ENCODE results near the gene RASGRP1.
A peak's percentile ranks its signal among the peaks of the same experiment; 100 is the strongest.

RASGRP1 gene

DNA sequence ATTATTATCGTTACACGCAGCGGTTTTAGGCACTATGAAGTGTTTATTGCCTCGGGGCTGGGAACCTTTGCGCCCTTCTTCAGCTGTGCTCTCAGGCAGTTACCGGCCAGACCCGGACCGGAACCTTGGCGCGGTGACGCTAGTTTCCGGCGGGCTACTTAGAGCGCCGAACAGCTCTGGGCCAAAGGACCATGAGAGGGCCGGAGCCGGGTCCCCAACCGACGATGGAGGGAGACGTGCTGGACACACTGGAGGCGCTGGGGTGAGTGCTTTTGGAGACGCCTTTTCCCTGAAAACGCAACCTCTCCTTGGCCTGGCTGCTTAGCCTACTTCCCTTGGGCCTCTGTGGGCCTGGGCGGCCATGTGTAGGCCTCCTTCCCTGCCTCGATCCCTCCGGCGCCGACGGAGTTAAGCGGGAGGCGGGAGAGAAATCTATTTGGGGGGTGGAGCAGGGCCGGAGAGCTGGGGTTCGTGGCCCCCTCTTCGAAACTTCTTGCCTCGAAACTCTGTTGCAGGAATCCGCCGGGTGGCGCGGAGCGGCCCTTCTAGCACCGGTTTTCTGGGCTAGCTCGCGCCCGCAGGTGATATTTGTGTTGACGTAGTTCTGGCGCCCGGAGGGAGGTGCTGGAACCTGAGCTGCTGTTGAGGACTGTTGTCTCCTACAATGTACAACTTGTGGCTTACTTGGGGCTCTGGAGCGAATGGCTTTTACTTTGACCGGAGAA is 110.5 kb downstream of the RASGRP1 start, which contains the start of gene FAM98B:
FAM98B (plus strand) TSS at position 157 of the 725 bp plus-strand sequence; CDS start at position 192, 35 bp downstream.
- peak; percentile 87 to 92 (median 91) for DNase-seq

DNA sequence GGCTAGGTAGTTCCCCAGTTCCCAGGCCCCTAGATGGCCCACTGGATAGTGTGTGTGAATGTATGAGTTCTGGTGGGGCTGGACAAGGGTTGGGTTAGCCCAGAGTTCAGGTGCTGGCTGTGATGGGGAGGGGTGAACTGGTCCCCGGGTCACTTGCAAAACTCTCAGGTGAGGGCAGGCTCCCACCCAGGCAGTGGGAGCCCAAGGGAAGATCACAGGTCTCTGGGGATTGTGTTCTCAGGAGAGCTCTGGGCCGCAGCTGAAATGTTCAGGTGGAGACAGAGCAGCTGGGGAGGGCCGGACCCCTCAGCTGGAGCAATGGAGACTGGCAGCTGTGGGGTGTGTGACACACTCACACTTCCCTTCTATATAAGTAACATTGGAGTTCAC is 123.5 kb downstream of the RASGRP1 start:
- no peak for DNase-seq

DNA sequence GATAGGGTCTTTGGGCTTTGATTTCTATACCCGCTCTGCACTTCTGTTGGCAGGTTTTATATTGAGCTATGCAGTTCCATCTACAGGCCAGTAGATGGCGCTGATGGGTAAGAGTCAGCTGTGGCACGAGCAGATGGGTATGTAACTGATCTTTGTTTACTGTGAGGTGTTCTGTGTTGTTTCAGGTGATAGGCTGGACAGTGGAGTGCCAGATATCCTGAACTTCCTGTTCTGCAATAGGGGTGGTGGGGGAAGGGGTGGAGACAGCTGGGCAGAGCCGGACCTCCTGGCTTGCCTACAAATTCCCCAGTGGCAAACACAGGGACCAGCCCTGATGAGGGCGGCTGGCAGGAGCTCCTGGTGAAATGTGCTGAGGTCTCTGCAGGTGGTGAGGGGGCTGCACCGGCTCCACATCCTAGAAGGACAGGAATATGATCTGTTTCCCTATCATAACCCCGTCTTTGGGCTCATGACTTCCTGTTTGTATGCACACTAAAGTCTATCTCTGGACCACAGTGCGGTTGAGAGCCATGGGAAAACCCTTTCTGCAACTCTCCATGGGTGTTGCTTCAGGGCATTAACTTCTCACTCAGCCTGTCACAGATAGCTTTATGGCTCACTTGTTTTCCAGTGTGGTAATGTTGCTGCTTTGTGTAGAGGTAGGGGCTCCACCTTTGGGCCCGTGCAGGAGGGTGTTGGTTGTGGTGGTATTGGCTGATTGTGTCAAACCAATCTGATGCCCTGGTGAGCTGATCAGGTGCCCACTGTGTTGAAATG is 124.1 kb downstream of the RASGRP1 start:
- peak; percentile 72 to 75 (median 74) for DNase-seq
